Activated CD4-positive, CD25-positive, alpha-beta regulatory T cell treated with anti-CD3 and anti-CD28 coated beads, Interleukin-2, amount 50 U/mL, for 24 hours (primary cell): Measurements from ENCODE around the gene ST3GAL6.
"Not testable (repeated sequence)": the region's sequence is repeated elsewhere in the genome, so short reads cannot be mapped to it uniquely, and the experiment has no call there.

Experiments
- ATAC-seq, 2 donors: fragments of 150-1000 bp; cut with Tn5 transposase; one replicate each; pipeline ENCODE4 v1.10.0; 2021; ENCODE audit warnings: mild to moderate bottlenecking in 1 of 2, moderate library complexity in 1 of 2

ST3GAL6 gene

GRCh38 chr3:98807561-98807960 lies 44.4 kb downstream of the ST3GAL6 start:
- no peak for ATAC-seq

DNA sequence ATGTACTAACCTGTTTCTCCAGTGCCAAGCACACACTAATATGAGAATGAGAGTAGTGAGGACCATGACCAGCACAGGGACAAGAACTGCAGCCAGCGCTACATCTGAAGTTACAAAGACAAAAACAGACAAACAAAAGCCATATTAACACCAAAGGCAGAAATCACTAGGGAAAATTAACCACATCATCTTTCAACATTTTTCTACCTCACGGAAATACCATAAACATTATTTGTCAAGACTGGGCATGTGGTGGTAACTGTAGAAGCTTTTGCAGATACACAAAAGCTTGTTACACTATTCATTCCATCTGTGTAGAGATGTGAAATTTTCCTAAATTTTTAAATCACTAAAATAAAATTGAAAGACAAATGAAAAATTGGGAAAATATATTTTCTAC lies 44.9 kb downstream of the ST3GAL6 start:
- ATAC-seq: no peak

DNA sequence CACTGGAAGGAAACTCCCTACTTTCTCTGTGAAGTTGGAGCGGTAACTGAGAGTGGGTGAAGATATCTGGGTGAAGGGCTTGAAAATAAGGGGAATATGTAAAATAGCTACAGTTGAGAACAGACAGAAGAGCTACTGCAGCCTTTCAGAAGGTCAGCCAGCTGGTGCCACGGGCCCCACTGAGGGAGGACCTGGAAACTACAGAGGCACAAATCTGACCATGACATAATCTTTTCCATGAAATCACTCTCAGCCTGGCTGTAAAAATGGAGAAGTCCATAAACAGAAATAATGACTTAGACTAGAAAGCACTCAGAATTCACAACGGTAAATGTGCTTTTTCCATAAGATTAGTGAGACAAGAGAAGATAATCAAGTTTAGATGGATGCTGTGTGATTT lies 46.4 kb downstream of the ST3GAL6 start:
- ATAC-seq: no peak

- no peak for ATAC-seq
Observed at GRCh38 chr3:98811048-98811447, 47.9 kb downstream of the ST3GAL6 start.

GRCh38 chr3:98812851-98813374 lies 49.8 kb downstream of the ST3GAL6 start:
- ATAC-seq: peak in 1 of 2 donors; percentile 38

- ATAC-seq: no peak
Observed at GRCh38 chr3:98814817-98815420, 51.8 kb downstream of the ST3GAL6 start.

- ATAC-seq: peak; percentile 48 to 65
Observed at GRCh38 chr3:98817547-98818041, 54.5 kb downstream of the ST3GAL6 start.

DNA sequence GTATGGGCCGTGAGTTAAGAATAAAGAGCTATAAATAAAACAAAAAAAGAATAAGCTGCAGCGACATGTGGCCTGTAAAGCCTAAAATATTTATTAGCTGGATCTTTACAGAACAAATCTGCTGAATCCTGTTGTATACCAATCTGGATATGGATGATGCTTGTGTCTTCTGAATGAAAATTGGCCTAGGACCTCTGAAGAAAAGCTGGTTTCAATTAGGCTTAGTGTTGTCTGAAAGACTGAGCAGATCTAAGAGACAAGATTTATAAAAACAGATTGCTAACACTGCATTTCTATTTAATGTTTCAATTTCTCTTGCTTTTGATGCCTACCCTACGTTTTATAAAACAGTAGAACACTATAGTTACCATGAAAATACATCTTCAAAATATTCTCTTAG lies 57.9 kb downstream of the ST3GAL6 start:
- ATAC-seq: no peak

- no peak for ATAC-seq
Observed at GRCh38 chr3:98823791-98824190, 60.7 kb downstream of the ST3GAL6 start.

- ATAC-seq: no peak
Observed at GRCh38 chr3:98824256-98824655, 61.1 kb downstream of the ST3GAL6 start.

DNA sequence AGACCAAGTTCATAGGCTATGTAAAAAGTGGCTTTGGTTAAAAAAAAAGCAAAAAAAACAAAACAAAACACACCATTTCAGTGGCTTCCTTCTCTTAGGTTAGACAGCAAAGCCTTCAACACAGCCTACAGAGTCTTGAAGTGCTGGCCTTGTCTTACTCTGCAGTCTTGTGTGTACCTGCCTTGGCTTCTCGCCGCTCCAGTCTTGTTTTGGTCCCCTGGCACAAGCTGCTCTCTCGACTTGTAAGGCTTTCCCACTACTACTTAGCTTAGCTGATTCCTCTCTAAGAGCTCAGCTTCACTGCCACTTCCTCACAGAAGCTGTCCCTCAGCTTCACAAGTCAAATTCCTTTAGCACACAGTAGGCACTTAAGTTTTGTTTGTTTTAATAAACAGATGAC lies 63.0 kb downstream of the ST3GAL6 start:
- ATAC-seq: no peak

DNA sequence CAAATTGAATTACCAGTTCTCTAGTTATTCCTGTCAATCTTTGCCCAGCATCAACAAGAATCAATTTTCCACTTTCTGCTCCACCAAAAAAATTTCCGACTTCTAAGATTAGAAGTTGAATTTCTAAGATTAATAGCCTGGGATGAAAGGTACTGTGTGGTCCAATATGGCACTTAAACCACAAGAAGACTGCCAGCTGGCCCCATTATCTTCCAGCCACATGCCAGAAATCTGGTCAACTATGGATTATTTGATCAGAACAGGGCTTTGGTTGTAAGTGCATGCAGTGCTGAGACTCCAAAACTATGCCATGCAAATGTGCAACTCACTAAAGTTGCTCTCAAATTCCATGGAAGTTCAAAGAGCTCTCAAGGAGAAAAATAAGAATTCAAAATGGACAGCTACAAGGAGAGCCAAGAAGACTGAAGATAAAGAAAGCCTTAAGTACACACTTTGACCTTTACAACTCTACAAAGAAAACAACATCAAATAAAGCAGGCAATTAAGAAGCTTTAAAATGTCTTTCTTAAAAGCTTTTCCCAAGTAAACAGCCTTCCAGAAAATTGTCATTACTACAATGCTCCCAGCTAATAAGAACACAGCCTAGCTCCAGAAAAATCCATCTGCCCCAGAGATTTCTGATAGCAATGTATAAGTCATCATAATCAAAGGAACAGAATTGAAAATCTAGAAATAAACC lies 64.2 kb downstream of the ST3GAL6 start:
- no peak for ATAC-seq

DNA sequence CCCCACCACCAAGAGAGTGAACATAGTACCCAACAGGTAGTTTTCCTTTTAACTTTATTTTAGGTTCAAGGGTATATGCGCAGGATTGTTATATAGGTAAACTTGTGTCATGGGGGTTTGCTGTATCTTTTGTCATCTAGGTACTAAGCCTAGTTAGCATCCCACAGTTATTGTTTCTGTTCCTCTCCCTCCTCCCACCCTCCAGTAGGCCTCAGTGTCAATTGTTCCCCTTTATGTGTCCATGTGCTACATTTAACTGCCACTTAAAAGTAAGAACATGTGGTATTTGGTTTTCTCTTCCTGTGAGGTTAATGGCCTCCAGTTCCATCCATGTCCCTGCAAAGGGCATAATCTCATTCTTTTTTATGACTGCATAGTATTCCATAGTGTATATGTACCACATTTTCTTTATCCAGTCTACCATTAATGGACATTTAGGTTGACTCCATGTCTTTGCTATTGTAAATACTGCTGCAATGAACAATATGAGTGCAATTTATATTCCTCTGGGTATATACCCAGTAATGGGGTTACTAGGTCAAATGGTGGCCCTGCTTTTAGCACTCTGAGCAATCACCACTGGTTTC lies 66.2 kb downstream of the ST3GAL6 start:
- no peak for ATAC-seq

DNA sequence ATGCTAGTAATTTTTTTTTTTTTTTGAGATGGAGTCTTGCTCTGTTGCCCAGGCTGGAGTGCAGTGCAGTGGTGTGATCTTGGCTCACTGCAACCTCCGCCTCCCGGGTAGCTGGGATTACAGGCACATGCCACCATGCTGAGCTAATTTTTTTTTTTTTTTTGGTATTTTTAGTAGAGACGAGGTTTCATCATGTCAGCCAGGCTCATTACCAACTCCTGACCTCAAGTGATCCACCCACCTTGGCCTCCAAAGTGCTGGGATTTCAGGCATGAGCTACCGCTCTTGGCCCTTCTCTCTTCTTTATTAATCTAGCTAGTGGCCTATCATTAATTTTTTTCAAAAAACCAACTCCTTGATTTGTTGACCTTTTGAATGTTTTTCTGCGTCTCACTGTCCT lies 67.9 kb downstream of the ST3GAL6 start:
- ATAC-seq: not testable (repeated sequence)

GRCh38 chr3:98839846-98840245 lies 76.7 kb downstream of the ST3GAL6 start:
- no peak for ATAC-seq

GRCh38 chr3:98843266-98843959 lies 80.3 kb downstream of the ST3GAL6 start:
- ATAC-seq: no peak
